ENCODE results near the gene OR51S1.
"Not testable (repeated sequence)": the region's sequence is repeated elsewhere in the genome, so short reads cannot be mapped to it uniquely, and the experiment has no call there.

The OR51S1 gene

DNA sequence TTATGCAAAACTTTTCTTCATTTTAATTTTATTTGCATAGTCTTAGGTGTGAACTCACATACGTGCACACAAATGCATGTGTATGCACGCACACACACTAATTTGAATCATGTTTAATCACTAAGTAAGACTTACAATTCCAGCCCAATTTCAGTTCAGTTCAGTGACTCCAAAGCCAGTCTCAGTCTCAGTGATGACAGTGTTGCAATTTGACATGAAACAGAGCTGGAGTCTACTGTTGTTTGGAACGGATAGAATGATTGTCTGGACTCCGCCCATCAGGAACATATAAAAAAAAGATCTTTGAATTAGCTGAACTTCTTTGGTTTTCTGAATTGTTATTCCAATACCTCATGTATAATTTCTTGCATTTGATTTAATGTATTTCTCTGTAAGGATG lies 14.9 kb upstream of the OR51S1 start:
- DNase-seq (ENCODE audit: extremely low read depth, insufficient read length), result no peak
- Histone ChIP-seq H3K27me3 (replicated peaks; ENCODE audit: control insufficient read depth, insufficient read depth, low read length) (no peaks in the 10 kb centered on the region), H3K4me3 (replicated peaks; ENCODE audit: low read depth, low read length) (no peak overlapping the region), H3K36me3 (ENCODE audit: control insufficient read depth, insufficient read depth, low read length) (no peaks in the 10 kb centered on the region)
- TF ChIP-seq, protein P1, sequence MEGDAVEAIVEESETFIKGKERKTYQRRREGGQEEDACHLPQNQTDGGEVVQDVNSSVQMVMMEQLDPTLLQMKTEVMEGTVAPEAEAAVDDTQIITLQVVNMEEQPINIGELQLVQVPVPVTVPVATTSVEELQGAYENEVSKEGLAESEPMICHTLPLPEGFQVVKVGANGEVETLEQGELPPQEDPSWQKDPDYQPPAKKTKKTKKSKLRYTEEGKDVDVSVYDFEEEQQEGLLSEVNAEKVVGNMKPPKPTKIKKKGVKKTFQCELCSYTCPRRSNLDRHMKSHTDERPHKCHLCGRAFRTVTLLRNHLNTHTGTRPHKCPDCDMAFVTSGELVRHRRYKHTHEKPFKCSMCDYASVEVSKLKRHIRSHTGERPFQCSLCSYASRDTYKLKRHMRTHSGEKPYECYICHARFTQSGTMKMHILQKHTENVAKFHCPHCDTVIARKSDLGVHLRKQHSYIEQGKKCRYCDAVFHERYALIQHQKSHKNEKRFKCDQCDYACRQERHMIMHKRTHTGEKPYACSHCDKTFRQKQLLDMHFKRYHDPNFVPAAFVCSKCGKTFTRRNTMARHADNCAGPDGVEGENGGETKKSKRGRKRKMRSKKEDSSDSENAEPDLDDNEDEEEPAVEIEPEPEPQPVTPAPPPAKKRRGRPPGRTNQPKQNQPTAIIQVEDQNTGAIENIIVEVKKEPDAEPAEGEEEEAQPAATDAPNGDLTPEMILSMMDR (IDR thresholded peaks at IDR 0.05; ENCODE audit: insufficient read depth, low read length, poor library complexity, severe bottlenecking), result no peak

DNA sequence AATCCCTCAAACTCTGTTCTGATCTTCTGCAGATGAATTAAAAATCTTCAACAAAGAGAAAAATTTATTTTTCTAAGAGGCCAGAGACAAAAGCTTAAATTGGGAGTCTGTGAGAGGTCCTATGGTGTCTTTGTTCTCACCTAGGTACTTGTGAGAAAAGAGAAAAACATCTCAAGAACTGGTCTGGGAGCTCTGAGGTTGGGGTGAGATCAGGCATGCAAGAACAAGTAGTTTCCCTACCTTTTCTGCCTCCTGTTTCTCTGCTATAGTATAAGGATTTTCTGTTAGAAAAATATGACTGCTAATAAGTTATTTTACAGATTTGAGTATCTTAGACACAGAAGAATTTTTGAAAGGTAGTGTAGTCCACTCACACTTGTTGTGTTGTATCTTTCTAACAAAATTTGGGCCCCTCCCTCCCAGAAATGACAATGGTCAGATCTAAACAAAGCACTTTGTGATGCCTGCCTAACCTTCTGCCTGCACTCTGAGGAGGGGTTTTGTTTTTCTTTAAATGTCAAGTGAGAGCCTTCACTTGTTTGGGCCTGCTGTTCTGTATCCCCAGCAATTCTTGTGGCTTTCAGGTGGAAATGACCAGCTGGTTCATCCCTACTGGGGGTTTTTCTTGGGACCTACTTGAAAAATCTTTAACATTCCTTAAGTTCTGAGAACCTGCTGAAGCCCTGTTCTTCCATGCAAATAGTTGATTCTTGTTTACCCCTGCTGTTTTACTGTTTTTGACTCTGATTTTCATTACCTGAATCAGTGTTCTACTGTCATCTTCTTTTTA lies 13.6 kb upstream of the OR51S1 start:
- H3K27me3 ChIP-seq (replicated peaks; ENCODE audit: control insufficient read depth, insufficient read depth, low read length), result no peaks in the 10 kb centered on the region
- H3K36me3 ChIP-seq (ENCODE audit: control insufficient read depth, insufficient read depth, low read length), result no peaks in the 10 kb centered on the region
- H3K4me3 ChIP-seq (replicated peaks; ENCODE audit: low read depth, low read length), result no peak overlapping the region
- no peak for DNase-seq (ENCODE audit: extremely low read depth, insufficient read length)
- TF ChIP-seq, protein P1 (IDR thresholded peaks at IDR 0.05; ENCODE audit: insufficient read depth, low read length, poor library complexity, severe bottlenecking), result no peak

DNA sequence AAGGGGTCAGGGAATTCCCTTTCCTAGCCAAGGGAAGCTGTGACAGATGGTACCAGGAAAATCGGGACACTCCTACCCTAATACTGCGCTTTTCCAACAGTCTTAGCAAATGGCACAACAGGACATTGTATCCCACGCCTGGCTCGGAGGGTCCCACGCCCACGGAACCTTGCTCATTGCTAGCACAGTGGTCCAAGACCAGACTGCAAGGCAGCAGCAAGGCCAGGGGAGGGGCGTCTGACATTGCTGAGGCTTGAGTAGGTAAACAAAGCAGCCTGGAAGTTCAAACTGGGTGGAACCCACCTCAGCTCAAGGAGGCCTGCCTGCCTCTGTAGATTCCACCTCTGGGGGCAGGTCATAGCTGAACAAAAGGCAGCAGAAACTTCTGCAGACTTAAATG lies 5.3 kb upstream of the OR51S1 start:
- H3K36me3 ChIP-seq (ENCODE audit: control insufficient read depth, insufficient read depth, low read length); H3K4me3 ChIP-seq (replicated peaks; ENCODE audit: low read depth, low read length); DNase-seq (ENCODE audit: extremely low read depth, insufficient read length); H3K27me3 ChIP-seq (replicated peaks; ENCODE audit: control insufficient read depth, insufficient read depth, low read length): not testable (repeated sequence)

DNA sequence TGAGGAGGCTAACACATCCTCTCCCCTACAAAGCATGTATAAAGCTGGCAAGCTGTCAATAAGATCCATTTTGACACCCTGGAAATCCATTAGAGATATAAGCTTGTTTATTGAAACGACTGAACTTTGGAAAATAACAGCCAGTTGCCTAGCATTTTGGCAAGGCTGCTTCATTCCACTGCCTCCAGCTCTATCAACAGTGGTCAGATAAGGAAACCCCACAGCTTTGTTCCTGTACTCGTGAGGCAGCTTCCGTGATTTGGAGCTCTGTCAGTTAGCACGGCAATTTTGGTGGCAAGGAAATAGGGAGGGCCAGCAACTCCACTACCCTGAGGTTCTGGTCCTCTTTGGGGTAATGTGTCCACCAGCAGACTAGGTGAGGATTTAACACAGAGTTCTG lies 2.0 kb upstream of the OR51S1 start:
- H3K4me3 ChIP-seq (replicated peaks; ENCODE audit: low read depth, low read length), result no peak overlapping the region
- no peak for DNase-seq (ENCODE audit: extremely low read depth, insufficient read length)

DNA sequence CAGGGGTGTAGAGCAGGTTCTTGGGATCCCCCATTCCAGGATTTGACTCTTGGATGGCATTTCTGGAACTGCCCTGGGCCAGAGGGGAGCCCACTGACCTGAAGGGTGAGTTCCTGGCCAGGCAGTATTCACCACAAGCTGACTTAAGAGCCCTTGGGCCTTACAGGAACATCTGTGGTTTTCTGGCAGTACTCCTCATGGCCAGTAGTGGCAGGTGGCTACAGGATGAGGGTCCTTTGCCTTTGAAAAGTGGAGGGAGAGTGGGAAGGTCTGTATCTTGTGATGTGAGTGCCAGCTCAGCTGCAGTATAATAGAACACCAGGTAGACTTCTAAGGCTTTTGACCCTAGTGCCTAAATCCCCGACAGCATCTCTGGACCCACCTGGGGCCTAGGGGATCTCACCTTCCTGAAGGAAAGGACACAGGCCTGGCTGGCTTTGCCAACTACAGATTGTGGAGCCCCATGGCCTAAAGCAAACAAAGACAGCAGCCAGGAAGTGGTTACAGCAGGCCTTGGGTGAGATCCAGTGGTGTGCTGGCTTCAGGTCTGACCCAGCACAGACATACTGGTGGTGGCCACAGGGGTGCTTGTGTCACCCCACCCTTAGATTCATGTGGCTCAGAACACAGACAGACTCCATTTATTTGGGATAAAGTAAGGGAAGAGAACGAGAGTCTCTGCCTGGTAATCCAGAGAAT lies 9.0 kb downstream of the OR51S1 start:
- no peak for DNase-seq (ENCODE audit: extremely low read depth, insufficient read length)
- H3K36me3 ChIP-seq (ENCODE audit: control insufficient read depth, insufficient read depth, low read length), result no peaks in the 10 kb centered on the region
- no peak overlapping the region for H3K4me3 ChIP-seq (replicated peaks; ENCODE audit: low read depth, low read length)
- H3K27me3 ChIP-seq (replicated peaks; ENCODE audit: control insufficient read depth, insufficient read depth, low read length), result no peaks in the 10 kb centered on the region; the same call in 1 of the 2 replicates
- TF ChIP-seq, protein P1 (IDR thresholded peaks at IDR 0.05; ENCODE audit: insufficient read depth, low read length, poor library complexity, severe bottlenecking), result no peak

More for the DNA sequence above, 2.0 kb upstream of the OR51S1 start:
- no peaks in the 10 kb centered on the region for H3K36me3 ChIP-seq (ENCODE audit: control insufficient read depth, insufficient read depth, low read length)
- no peaks in the 10 kb centered on the region for H3K27me3 ChIP-seq (replicated peaks; ENCODE audit: control insufficient read depth, insufficient read depth, low read length)
- TF ChIP-seq, protein P1 (IDR thresholded peaks at IDR 0.05; ENCODE audit: insufficient read depth, low read length, poor library complexity, severe bottlenecking), result no peak

DNA sequence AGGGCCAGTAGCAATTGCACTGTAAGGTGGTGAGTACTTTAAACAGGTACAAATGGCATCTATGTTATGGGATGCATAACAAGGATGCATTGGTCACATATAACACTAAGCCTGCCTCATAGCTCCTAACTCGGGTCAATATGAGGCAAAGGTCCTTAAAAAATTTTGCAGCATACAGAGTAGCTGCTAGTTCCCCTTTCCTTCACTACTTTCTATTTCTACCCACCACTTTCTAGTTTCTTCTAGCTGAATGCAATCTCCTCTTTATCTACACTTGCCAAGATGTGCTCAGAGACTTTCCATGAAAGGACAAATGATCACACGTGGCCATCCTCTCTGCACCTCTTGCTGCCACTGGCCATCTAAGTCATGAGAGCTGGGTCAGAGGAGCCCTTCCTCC lies 18.1 kb downstream of the OR51S1 start:
- DNase-seq (ENCODE audit: extremely low read depth, insufficient read length), result no peak
- H3K36me3 ChIP-seq (ENCODE audit: control insufficient read depth, insufficient read depth, low read length), result no peaks in the 10 kb centered on the region
- no peak overlapping the region for H3K4me3 ChIP-seq (replicated peaks; ENCODE audit: low read depth, low read length)
- H3K27me3 ChIP-seq (replicated peaks; ENCODE audit: control insufficient read depth, insufficient read depth, low read length), result no peaks in the 10 kb centered on the region
- TF ChIP-seq, protein P1 (IDR thresholded peaks at IDR 0.05; ENCODE audit: insufficient read depth, low read length, poor library complexity, severe bottlenecking), result no peak

Measured in GM06990 (cell line).